ENCODE results near the gene CHST11. TPM values are rescaled to one million over a fixed set of nuclear protein-coding genes. Genes with fewer than 3 reads are reported as not detected.

The CHST11 gene
- total and polyA plus RNA-seq, 10 of the 15 experiments (the other 5 are each of a cell fraction or from before 2014, with no cell fraction given): 1.9 to 38.1 (median 17.2) TPM

DNA sequence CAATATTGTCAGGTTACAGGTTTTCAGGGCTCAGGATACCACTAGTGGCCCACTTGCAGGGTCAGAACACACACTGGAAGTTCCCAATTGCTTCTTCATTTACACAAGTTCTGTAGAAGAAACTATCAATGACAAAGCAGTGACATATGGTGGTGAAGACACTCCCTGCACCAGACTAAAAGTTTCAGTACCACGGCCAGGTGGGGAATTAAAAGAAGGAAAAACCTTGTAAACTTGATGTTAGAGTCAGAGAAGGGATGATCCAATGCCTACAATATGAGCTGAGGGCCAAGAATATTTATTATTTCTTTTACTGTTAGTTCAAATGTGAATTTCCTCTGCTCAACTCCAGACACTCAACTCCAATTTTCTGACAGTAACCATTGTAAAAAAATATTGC, 31.8 kb upstream of the CHST11 start:
- ChIA-PET CTCF (interaction anchor here (1.0 to 1.7 kb wide), 2 partner anchors 16 to 144 kb away, joined by 3 to 6 read pairs; no protein-coding TSS in a partner anchor), RAD21 (ENCODE audit: unreplicated experiment) (no interaction called here), POLR2A (no interaction called here), SMC1A (ENCODE audit: uncharacterized antibody, unreplicated experiment) (interaction anchor here (1.4 to 3.2 kb wide), 4 partner anchors 11 to 43 kb away, joined by 4 to 13 read pairs (median 4); partner anchors contain the start of gene CHST11)
- DNase-seq (ENCODE audit: low read depth, low spot score): no peak
- intact Hi-C loops (cut with micrococcal nuclease; ENCODE audit: unreplicated experiment): no loop called here
- H3K4me2 ChIP-seq (ENCODE audit: control insufficient read depth, insufficient read depth): no peak overlapping the region
- no TSS peak for BruUV-seq (replicated peaks)
- H4K20me1 ChIP-seq (ENCODE audit: control insufficient read depth, insufficient read depth): no peaks in the 10 kb centered on the region
- no peak for TF ChIP-seq MXI1 (IDR thresholded peaks at IDR 0.05; ENCODE audit: low read depth, low read length)
- no peak for TF ChIP-seq EGR1 (IDR thresholded peaks at IDR 0.05; ENCODE audit: borderline replicate concordance in 1 of 2, low read depth in 2 of 2, low read length in 2 of 2)
- TF ChIP-seq, protein P1, sequence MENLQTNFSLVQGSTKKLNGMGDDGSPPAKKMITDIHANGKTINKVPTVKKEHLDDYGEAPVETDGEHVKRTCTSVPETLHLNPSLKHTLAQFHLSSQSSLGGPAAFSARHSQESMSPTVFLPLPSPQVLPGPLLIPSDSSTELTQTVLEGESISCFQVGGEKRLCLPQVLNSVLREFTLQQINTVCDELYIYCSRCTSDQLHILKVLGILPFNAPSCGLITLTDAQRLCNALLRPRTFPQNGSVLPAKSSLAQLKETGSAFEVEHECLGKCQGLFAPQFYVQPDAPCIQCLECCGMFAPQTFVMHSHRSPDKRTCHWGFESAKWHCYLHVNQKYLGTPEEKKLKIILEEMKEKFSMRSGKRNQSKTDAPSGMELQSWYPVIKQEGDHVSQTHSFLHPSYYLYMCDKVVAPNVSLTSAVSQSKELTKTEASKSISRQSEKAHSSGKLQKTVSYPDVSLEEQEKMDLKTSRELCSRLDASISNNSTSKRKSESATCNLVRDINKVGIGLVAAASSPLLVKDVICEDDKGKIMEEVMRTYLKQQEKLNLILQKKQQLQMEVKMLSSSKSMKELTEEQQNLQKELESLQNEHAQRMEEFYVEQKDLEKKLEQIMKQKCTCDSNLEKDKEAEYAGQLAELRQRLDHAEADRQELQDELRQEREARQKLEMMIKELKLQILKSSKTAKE (IDR thresholded peaks at IDR 0.05; ENCODE audit: low read depth, poor library complexity, severe bottlenecking): no peak
- TF ChIP-seq ZNF274 (IDR thresholded peaks at IDR 0.05; ENCODE audit: insufficient read depth, insufficient read length): no peak
- TF ChIP-seq SIX5 (IDR thresholded peaks at IDR 0.05; ENCODE audit: low read depth, low read length, severe bottlenecking): no peak
- TF ChIP-seq KLF5 (IDR thresholded peaks at IDR 0.05; ENCODE audit: partially characterized antibody): no peak
- no peak for TF ChIP-seq CHD2 (IDR thresholded peaks at IDR 0.05; ENCODE audit: borderline replicate concordance, low read depth, low read length)
- no peak for TF ChIP-seq EED (IDR thresholded peaks at IDR 0.05; ENCODE audit: low read depth)
- no peak for TF ChIP-seq KAT2A (conservative IDR thresholded peaks at IDR 0.05; ENCODE audit: control insufficient read depth, low read depth, low read length)
- no peak for TF ChIP-seq JUND (IDR thresholded peaks at IDR 0.05; ENCODE audit: low read depth, low read length)
- TF ChIP-seq HDAC6 (IDR thresholded peaks at IDR 0.05; ENCODE audit: unreplicated experiment): no peak
- no peak for TF ChIP-seq ZNF207 (IDR thresholded peaks at IDR 0.05; ENCODE audit: borderline replicate concordance)
- TF ChIP-seq MEF2B (IDR thresholded peaks at IDR 0.05; ENCODE audit: partially characterized antibody, poor library complexity, severe bottlenecking): no peak
- no peak for TF ChIP-seq NFYA (IDR thresholded peaks at IDR 0.05; ENCODE audit: borderline replicate concordance, low read depth, low read length)
- TF ChIP-seq JUNB (IDR thresholded peaks at IDR 0.05): no peak
- TF ChIP-seq, protein P2, sequence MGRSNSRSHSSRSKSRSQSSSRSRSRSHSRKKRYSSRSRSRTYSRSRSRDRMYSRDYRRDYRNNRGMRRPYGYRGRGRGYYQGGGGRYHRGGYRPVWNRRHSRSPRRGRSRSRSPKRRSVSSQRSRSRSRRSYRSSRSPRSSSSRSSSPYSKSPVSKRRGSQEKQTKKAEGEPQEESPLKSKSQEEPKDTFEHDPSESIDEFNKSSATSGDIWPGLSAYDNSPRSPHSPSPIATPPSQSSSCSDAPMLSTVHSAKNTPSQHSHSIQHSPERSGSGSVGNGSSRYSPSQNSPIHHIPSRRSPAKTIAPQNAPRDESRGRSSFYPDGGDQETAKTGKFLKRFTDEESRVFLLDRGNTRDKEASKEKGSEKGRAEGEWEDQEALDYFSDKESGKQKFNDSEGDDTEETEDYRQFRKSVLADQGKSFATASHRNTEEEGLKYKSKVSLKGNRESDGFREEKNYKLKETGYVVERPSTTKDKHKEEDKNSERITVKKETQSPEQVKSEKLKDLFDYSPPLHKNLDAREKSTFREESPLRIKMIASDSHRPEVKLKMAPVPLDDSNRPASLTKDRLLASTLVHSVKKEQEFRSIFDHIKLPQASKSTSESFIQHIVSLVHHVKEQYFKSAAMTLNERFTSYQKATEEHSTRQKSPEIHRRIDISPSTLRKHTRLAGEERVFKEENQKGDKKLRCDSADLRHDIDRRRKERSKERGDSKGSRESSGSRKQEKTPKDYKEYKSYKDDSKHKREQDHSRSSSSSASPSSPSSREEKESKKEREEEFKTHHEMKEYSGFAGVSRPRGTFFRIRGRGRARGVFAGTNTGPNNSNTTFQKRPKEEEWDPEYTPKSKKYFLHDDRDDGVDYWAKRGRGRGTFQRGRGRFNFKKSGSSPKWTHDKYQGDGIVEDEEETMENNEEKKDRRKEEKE (IDR thresholded peaks at IDR 0.05): no peak
- no peak for TF ChIP-seq NFXL1 (IDR thresholded peaks at IDR 0.05; ENCODE audit: borderline replicate concordance)
- no peak for TF ChIP-seq BRCA1 (IDR thresholded peaks at IDR 0.05; ENCODE audit: low read depth, low read length)
- no peak overlapping the region for H3K4me3 ChIP-seq
- WGBS (ENCODE audit: insufficient coverage, insufficient replicate concordance, low lambda C conversion rate, missing lambda C conversion rate): 40% methylated on average over 1 of the region's 1 CpG
- no peak overlapping the region for H2AFZ ChIP-seq (ENCODE audit: control insufficient read depth, low read depth, low read length)
- H3K79me2 ChIP-seq (ENCODE audit: control insufficient read depth, insufficient read depth, low read length): no peaks in the 10 kb centered on the region
- no peak for ATAC-seq
- H3K27ac ChIP-seq (ENCODE audit: control insufficient read depth, insufficient read depth): no peak overlapping the region
- no peak overlapping the region for H3K9ac ChIP-seq (ENCODE audit: control insufficient read depth, insufficient read depth, low read length)
- no peak for FAIRE-seq
- H3K4me1 ChIP-seq (ENCODE audit: control insufficient read depth, insufficient read depth, low read length): no peaks in the 10 kb centered on the region; the same call in 1 of the 2 replicates
- in situ Hi-C loops (cut with MboI): no loop called here
- peaks cover 4% of the 10 kb centered on the region; the same call in 2 of the 3 replicates for H3K9me3 ChIP-seq (replicated peaks; ENCODE audit: control insufficient read depth, insufficient read depth, low read length)
- H3K27me3 ChIP-seq (replicated peaks in 1 of 2; ENCODE audit: control insufficient read depth in 2 of 2, insufficient read depth in 2 of 2, low read length in 1 of 2): no peaks in the 10 kb centered on the region
- H3K36me3 ChIP-seq (ENCODE audit: control insufficient read depth in 2 of 2, insufficient read depth in 2 of 2, low read length in 1 of 2): no peaks in the 10 kb centered on the region
